ENCODE data around the gene HOOK2. TPM values are rescaled to one million over a fixed set of nuclear protein-coding genes. Genes with fewer than 3 reads are reported as not detected.

HOOK2 gene
- total and polyA plus RNA-seq, 10 donors = 7.1 to 27.4 (median 23.4) TPM

DNA sequence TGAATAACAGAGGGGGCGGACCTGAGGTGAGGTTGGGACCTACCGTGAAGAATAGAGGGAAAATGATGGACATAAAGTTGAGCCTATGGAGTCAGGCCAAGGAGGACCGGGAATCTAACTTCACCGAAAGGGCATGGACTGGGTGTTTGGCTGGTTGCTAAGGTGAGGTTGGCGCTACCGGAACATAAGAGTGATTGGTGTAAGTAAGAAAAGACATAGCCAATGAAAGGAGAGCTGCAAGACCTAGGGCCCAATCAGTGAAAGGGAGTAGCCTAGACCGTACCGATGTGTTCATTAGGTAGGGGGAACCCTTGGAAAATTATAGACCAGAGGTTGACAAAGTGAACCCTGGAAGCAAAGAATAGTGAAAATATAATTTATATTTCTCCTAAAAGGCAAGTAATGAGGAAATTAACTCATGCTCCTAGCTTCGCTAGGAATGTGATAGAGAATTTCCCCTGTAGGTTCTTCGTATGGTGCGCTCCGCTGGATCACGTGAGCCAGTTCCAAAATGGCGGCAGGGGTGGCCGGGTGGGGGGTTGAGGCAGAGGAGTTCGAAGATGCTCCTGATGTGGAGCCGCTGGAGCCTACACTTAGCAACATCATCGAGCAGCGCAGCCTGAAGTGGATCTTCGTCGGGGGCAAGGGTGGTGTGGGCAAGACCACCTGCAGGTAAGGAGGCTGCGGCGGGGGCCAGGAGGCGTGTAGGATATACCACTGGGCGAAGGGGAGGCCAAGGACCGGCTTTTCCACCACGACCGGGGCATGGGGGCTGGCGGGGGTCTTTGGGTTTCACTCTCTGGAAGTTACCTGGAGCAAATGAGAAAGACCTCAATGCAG lies 38.1 kb downstream of the HOOK2 start, which contains the start of gene GET3:
TSS of gene GET3 (plus strand) at position 503 of the 840 bp plus-strand sequence. CDS start at position 512, 9 bp downstream.
- Histone ChIP-seq H3K4me3 (peak within 1 kb of the TSS; percentile 62 to 99 (median 92)), H3K36me3 (peaks cover 0 to 42% (median 16%) of the 10 kb centered on the region in 6 donors), H3K27me3 (replicated peaks in 1 of 7) (no peaks in the 10 kb centered on the region), H3K9me3 (no peaks in the 10 kb centered on the region), H3K27ac (peak within 1 kb of the TSS; percentile 90 to 94 (median 92)), H3K4me1 (peaks cover 27 to 66% (median 48%) of the 10 kb centered on the region in 6 donors)
- 0 to 1% (median 1%) methylated on average over 23 to 29 of the region's 29 CpGs for WGBS, 5 donors
- TF ChIP-seq POLR2AphosphoS5 (IDR thresholded peaks at IDR 0.05) (peak; percentile 80 to 85 (median 80)), POLR2A (IDR thresholded peaks at IDR 0.05) (no peak)
- TF ChIP-seq, protein P1, sequence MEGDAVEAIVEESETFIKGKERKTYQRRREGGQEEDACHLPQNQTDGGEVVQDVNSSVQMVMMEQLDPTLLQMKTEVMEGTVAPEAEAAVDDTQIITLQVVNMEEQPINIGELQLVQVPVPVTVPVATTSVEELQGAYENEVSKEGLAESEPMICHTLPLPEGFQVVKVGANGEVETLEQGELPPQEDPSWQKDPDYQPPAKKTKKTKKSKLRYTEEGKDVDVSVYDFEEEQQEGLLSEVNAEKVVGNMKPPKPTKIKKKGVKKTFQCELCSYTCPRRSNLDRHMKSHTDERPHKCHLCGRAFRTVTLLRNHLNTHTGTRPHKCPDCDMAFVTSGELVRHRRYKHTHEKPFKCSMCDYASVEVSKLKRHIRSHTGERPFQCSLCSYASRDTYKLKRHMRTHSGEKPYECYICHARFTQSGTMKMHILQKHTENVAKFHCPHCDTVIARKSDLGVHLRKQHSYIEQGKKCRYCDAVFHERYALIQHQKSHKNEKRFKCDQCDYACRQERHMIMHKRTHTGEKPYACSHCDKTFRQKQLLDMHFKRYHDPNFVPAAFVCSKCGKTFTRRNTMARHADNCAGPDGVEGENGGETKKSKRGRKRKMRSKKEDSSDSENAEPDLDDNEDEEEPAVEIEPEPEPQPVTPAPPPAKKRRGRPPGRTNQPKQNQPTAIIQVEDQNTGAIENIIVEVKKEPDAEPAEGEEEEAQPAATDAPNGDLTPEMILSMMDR (IDR thresholded peaks at IDR 0.05 in 8 of 11, conservative IDR thresholded peaks at IDR 0.05 in 3 of 11) = peak in 4 of 11 experiments; percentile 6 to 31 (median 21)
- peak; percentile 93 for DNase-seq
- intact Hi-C loops (cut with DNase I; ENCODE audit: low total_unique reads) = no loop called here

DNA sequence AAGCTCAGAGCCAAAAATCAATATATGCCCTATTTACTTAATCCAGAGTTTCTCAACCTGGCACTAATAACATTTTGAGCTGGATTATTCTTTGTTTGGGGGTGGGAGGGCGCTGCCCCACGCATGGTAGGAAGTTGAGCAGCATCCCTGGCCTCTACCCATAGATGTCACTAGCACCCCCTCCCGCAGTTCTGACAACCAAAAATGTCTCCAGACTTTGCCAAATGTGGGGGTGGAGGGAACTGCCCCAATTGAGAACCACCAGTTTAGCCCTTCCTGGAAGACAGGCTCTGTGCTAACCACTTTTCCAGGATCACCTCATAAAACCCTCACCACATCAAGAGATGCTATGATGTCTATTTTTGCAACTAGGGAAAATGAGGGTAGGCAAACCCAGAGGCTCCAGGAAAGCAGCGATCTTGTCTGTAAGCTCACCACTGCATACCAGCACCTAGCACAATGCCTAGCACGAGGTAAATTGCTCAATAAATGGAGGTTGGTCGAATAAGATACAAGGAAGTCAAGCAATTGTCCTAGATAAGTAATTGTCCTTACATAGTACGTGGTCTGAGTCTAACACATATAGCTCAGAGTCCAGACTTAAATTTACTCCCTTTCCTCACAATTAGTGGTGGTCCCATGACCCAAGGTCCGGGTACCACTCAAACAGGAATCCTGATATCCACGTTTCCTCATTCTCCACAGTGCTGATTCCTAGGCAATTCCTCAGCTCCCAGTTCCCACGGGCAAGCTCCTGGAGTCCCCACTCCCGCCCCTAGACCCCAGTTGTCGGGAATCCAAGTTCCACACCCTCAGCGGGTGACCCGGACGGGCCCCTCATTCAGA lies 41.8 kb downstream of the HOOK2 start:
- no peaks in the 10 kb centered on the region for H3K27me3 ChIP-seq (replicated peaks in 1 of 7)

DNA sequence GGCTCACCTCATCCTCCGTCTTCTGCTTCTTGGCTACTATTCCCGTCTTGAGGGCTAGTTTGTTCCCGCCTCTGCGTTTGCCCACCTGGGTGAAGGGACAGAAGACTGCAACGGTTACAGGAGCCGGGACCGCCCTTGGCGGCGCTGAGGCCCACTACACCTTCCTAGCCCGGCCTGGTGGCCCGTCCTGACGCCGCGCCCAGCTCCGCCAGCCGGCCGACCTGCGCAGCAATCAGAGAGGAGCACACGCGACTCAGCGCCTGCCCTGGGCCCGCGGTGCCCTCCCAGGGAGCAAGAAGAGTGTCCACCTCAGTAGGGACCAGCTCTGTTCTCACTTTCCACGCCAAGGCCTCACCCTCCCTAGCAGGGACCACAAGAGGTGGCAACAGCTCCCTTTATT lies 44.0 kb downstream of the HOOK2 start:
- Histone ChIP-seq H3K4me1 (peaks cover 18 to 74% (median 58%) of the 10 kb centered on the region in 6 donors), H3K27ac (no peak overlapping the region), H3K4me3 (no peak overlapping the region), H3K36me3 (peaks cover 0 to 53% (median 37%) of the 10 kb centered on the region in 6 donors), H3K9me3 (no peaks in the 10 kb centered on the region), H3K27me3 (replicated peaks in 1 of 7) (no peaks in the 10 kb centered on the region)
- DNase-seq = no peak
- no peak for TF ChIP-seq POLR2A (IDR thresholded peaks at IDR 0.05)
- WGBS, 5 donors = 91 to 95% (median 93%) methylated on average over 21 to 24 of the region's 24 CpGs
- intact Hi-C loops (cut with DNase I; ENCODE audit: low total_unique reads) = no loop called here

More for the DNA sequence above, 41.8 kb downstream of the HOOK2 start:
- H3K36me3 ChIP-seq = peaks cover 0 to 42% (median 31%) of the 10 kb centered on the region in 6 donors
- H3K4me3 ChIP-seq = peak overlapping the region; percentile 68 to 98 (median 92)
- no peak for TF ChIP-seq POLR2AphosphoS5 (IDR thresholded peaks at IDR 0.05)
- TF ChIP-seq, protein P1 (IDR thresholded peaks at IDR 0.05 in 8 of 11, conservative IDR thresholded peaks at IDR 0.05 in 3 of 11) = peak in 6 of 11 experiments; percentile 10 to 40 (median 15)
- H3K9me3 ChIP-seq = no peaks in the 10 kb centered on the region
- H3K27ac ChIP-seq = peak overlapping the region; percentile 94 to 99 (median 96)
- DNase-seq = no peak
- peaks cover 30 to 91% (median 74%) of the 10 kb centered on the region in 6 donors for H3K4me1 ChIP-seq
- 0 to 2% (median 1%) methylated on average over 15 of the region's 15 CpGs for WGBS, 5 donors
- intact Hi-C loops (cut with DNase I; ENCODE audit: low total_unique reads) = no loop called here

DNA sequence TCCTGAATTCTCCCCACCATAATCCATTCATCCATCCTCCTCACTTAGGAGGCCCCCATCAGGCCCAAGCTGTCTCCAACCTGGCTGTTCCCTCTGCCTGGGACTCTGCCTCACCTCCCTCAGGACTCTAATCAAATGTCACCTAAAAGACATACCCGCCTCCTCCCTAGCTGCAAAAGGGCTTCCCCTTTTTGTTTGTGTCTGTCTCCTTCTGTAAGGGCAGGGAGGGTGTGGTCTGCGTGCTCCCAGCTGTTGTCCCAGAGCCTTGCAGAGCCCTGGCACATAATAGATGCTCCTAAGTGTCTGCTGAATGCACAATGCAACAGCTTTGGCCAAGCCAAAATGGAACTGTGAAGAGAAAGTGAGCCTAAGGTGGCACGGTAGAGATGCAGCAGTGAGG lies 45.3 kb downstream of the HOOK2 start:
- Histone ChIP-seq H3K36me3 (peaks cover 0 to 53% (median 37%) of the 10 kb centered on the region in 6 donors), H3K4me3 (no peak overlapping the region), H3K4me1 (peaks cover 18 to 61% (median 51%) of the 10 kb centered on the region in 6 donors), H3K27me3 (replicated peaks in 1 of 7) (no peaks in the 10 kb centered on the region), H3K27ac (peak overlapping the region in 4 of 8 donors; percentile 18 to 39 (median 24)), H3K9me3 (no peaks in the 10 kb centered on the region)
- intact Hi-C loops (cut with DNase I; ENCODE audit: low total_unique reads) = no loop called here
- DNase-seq = no peak
- WGBS, 5 donors = 59 to 72% (median 66%) methylated on average over 3 of the region's 3 CpGs
- no peak for TF ChIP-seq POLR2A (IDR thresholded peaks at IDR 0.05)
- TF ChIP-seq POLR2AphosphoS5 (IDR thresholded peaks at IDR 0.05) = no peak
- TF ChIP-seq, protein P1 (IDR thresholded peaks at IDR 0.05 in 8 of 11, conservative IDR thresholded peaks at IDR 0.05 in 3 of 11) = no peak

Data from spleen (tissue), 11 donors.